Breast epithelium (tissue), 4 donors: Measurements from ENCODE around the gene ZNF780B. TPM values are rescaled to one million over a fixed set of nuclear protein-coding genes. Genes with fewer than 3 reads are reported as not detected.

ENCODE experiments used
- DNase-seq, 2 donors: peaks; one replicate each; pipeline ENCODE4 v3.0.0-alpha.2; 2019; ENCODE audit warnings: low spot score in 2 of 2
- H3K27ac ChIP-seq, 2 donors: fragments of 200-600 bp; sonication (generic) in 1 of 2; one replicate each; pipeline ENCODE4 v1.5.1; 2016 to 2019; ENCODE audit warnings: mild to moderate bottlenecking in 1 of 2
- H3K27me3 ChIP-seq, 2 donors: fragments of 200-600 bp; sonication (generic) in 1 of 2; one replicate each; pipeline versions ENCODE4 v1.5.1 to v1.6.0; 2017 to 2019; ENCODE audit warnings: control low read depth in 1 of 2, mild to moderate bottlenecking in 1 of 2
- H3K36me3 ChIP-seq: fragments of 200-600 bp; one replicate; pipeline ENCODE4 v1.5.1; 2019
- H3K4me1 ChIP-seq, 2 donors: fragments of 200-600 bp; sonication (generic); one replicate each; pipeline ENCODE4 v1.5.1; 2016 to 2019; ENCODE audit warnings: control low read depth in 1 of 2
- H3K4me3 ChIP-seq, 3 donors: fragments of 200-600 bp; sonication (generic); 1 replicate in 2 of 3; 2 replicates in 1 of 3; pipeline ENCODE4 v1.5.1; 2016 to 2019; ENCODE audit warnings: mild to moderate bottlenecking in 3 of 3, moderate library complexity in 2 of 3
- H3K9me3 ChIP-seq, 2 donors: fragments of 200-600 bp; sonication (generic) in 1 of 2; one replicate each; pipeline ENCODE4 v1.5.1; 2016 to 2019; ENCODE audit warnings: control low read depth in 1 of 2
- CTCF ChIP-seq, 3 donors: fragments of 450-650 bp; IDR thresholded peaks; one replicate each; pipeline ENCODE4 v1.5.1; 2016 to 2017; ENCODE audit warnings: antibody characterized with exemption in 3 of 3, mild to moderate bottlenecking in 3 of 3, moderate library complexity in 3 of 3
- POLR2A ChIP-seq: fragments of 450-650 bp; IDR thresholded peaks from one replicate; pipeline ENCODE4 v1.6.1; 2016; ENCODE audit warnings: antibody characterized with exemption, mild to moderate bottlenecking, moderate library complexity
- POLR2AphosphoS5 ChIP-seq, 3 donors: sonication (generic); formaldehyde crosslinking; IDR thresholded peaks; one replicate each; pipeline ENCODE4 v1.6.1; 2017; ENCODE audit warnings: antibody characterized with exemption in 3 of 3
- intact Hi-C: fragments of 100-400 bp; cut with DNase I; formaldehyde crosslinking; loops from one replicate; pipeline ENCODE4 v1.15.1; 2023; ENCODE audit warnings: low total_unique reads
- total RNA-seq, 3 donors: library from RNA; depleted of rRNA; stranded (reverse); fragments of >200 nt; gene quantifications; one replicate each; pipeline ENCODE4 v1.1.0, GENCODE V29; 2016

The ZNF780B gene
- total RNA-seq, 3 donors from 2014 or later: 12.5 to 30.4 (median 28.8) TPM

GRCh38 chr19:40005691-40006272 lies 50.2 kb downstream of the ZNF780B start:
- intact Hi-C loops: no loop called here
- H3K36me3 ChIP-seq: peaks cover 5% of the 10 kb centered on the region
- H3K9me3 ChIP-seq: peaks cover 6 to 7% of the 10 kb centered on the region in 2 donors
- no peaks in the 10 kb centered on the region for H3K4me1 ChIP-seq
- TF ChIP-seq POLR2AphosphoS5 (IDR thresholded peaks at IDR 0.05) (no peak), POLR2A (no peak), CTCF (IDR thresholded peaks at IDR 0.05) (no peak)
- no peak for DNase-seq
- no peaks in the 10 kb centered on the region for H3K27me3 ChIP-seq
- H3K27ac ChIP-seq: no peak overlapping the region
- H3K4me3 ChIP-seq: no peak overlapping the region

- no peak for DNase-seq
- Histone ChIP-seq H3K36me3 (no peaks in the 10 kb centered on the region), H3K9me3 (peaks cover 6 to 7% of the 10 kb centered on the region in 2 donors), H3K4me1 (peaks cover 0 to 7% of the 10 kb centered on the region in 2 donors), H3K27ac (no peak overlapping the region), H3K4me3 (no peak overlapping the region), H3K27me3 (no peaks in the 10 kb centered on the region)
- intact Hi-C loops: no loop called here
- no peak for TF ChIP-seq POLR2AphosphoS5 (IDR thresholded peaks at IDR 0.05)
- no peak for TF ChIP-seq POLR2A
- no peak for TF ChIP-seq CTCF (IDR thresholded peaks at IDR 0.05)
Measured at GRCh38 chr19:39998501-39998900, 57.5 kb downstream of the ZNF780B start.

GRCh38 chr19:39997638-39998216 lies 58.3 kb downstream of the ZNF780B start:
- no peaks in the 10 kb centered on the region for H3K36me3 ChIP-seq
- no peak for DNase-seq
- intact Hi-C loops: no loop called here
- H3K4me3 ChIP-seq: peak overlapping the region; percentile 66 to 74 (median 71)
- no peaks in the 10 kb centered on the region for H3K27me3 ChIP-seq
- peaks cover 9 to 13% of the 10 kb centered on the region in 2 donors for H3K9me3 ChIP-seq
- TF ChIP-seq CTCF (IDR thresholded peaks at IDR 0.05): no peak
- TF ChIP-seq POLR2A: no peak
- TF ChIP-seq POLR2AphosphoS5 (IDR thresholded peaks at IDR 0.05): no peak
- H3K27ac ChIP-seq: peak overlapping the region; percentile 85 to 94
- peaks cover 0 to 7% of the 10 kb centered on the region in 2 donors for H3K4me1 ChIP-seq

GRCh38 chr19:39996811-39997637 lies 59.0 kb downstream of the ZNF780B start, which contains the start of gene ZNF546:
Gene ZNF546 (plus strand): TSS chr19:39997060. CDS start chr19:39998327, 1,267 bp downstream.
- Histone ChIP-seq H3K4me3 (peak within 1 kb of the TSS; percentile 66 to 74 (median 71)), H3K36me3 (no peaks in the 10 kb centered on the region), H3K9me3 (peaks cover 9 to 13% of the 10 kb centered on the region in 2 donors), H3K27ac (peak within 1 kb of the TSS; percentile 85 to 94), H3K27me3 (no peaks in the 10 kb centered on the region), H3K4me1 (peaks cover 0 to 7% of the 10 kb centered on the region in 2 donors)
- peak; percentile 81 to 82 for DNase-seq
- TF ChIP-seq CTCF (IDR thresholded peaks at IDR 0.05) (no peak), POLR2AphosphoS5 (IDR thresholded peaks at IDR 0.05) (peak; percentile 87 to 95 (median 93)), POLR2A (peak; percentile 85)
- intact Hi-C loops: no loop called here
